ENCODE results near the gene ADAMTS20. TPM values are rescaled to one million over a fixed set of nuclear protein-coding genes. Genes with fewer than 3 reads are reported as not detected.

Gene ADAMTS20
- total and polyA plus RNA-seq, 2 experiments from 2014 or later: not detected

DNA sequence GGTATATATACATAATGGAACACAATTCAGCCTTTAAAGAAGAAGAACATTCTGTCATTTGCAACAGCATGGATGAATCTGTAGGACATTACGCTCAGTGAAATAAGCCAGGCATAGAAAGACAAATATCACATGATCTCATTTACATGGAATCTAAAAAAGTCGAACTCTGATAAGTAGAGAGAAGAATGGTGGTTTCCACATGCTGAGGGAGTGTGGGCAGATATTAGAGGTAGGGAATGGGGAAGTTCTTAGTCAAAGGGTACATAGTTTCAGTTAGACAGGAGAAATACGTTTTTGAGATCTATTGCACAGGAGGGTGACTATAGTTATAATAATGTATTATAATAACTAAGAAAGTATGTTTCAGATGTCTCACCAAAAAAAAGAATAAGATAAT is 71.4 kb downstream of the ADAMTS20 start:
- no peak overlapping the region for H3K27ac ChIP-seq
- H3K4me1 ChIP-seq (ENCODE audit: insufficient read depth): no peaks in the 10 kb centered on the region
- H3K9ac ChIP-seq: no peak overlapping the region
- no peaks in the 10 kb centered on the region for H3K36me3 ChIP-seq (ENCODE audit: low read depth)
- TF ChIP-seq EZH2phosphoT487 (IDR thresholded peaks at IDR 0.05; ENCODE audit: insufficient read depth, low read depth): no peak
- no peak for TF ChIP-seq EZH2 (IDR thresholded peaks at IDR 0.05; ENCODE audit: insufficient read depth, poor library complexity, severe bottlenecking)
- H4K20me1 ChIP-seq (ENCODE audit: insufficient read depth): no peaks in the 10 kb centered on the region
- H3K4me3 ChIP-seq: no peak overlapping the region
- no peak overlapping the region for H3K4me2 ChIP-seq (ENCODE audit: unreplicated experiment)
- no peaks in the 10 kb centered on the region for H3F3A ChIP-seq (ENCODE audit: insufficient read depth)
- DNase-seq: no peak
- H3K27me3 ChIP-seq (replicated peaks; ENCODE audit: insufficient read depth): no peaks in the 10 kb centered on the region
- WGBS, 2 experiments (ENCODE audit: low coverage in 1 of 2, low lambda C conversion rate in 2 of 2, missing lambda C conversion rate in 2 of 2): 22 to 31% methylated on average over 3 of the region's 3 CpGs
- H3K9me2 ChIP-seq (ENCODE audit: insufficient read depth): no peaks in the 10 kb centered on the region
- in situ Hi-C loops (cut with MboI): no loop called here
- no peak overlapping the region for H2AFZ ChIP-seq
- H3K79me2 ChIP-seq (ENCODE audit: insufficient read depth): no peaks in the 10 kb centered on the region
- no peaks in the 10 kb centered on the region for H3K9me3 ChIP-seq (ENCODE audit: low read depth)

DNA sequence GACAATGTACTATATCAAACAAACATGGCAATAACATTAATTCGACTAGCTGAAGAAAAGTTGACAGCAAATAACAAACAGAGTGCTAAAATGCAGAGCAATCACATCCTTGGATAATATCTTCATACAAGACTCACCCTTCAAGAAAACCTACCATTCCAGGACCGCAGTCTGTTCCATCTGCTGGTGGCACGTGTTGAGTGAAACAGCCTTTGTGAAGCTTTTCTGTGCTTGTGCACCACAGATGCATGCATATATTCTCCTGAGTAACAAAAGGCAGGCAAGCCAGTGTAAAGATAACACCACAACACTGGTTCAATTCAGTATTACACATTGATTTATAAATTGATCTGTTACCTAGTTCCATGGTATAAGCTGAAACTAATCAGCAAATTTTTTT is 89.3 kb downstream of the ADAMTS20 start:
- in situ Hi-C loops (cut with MboI): loop anchor here (25.0 kb wide), 1 partner anchor 425 kb away; no protein-coding TSS in a partner anchor
- Histone ChIP-seq H3K27me3 (replicated peaks; ENCODE audit: insufficient read depth) (peaks cover 9% of the 10 kb centered on the region), H3K36me3 (ENCODE audit: low read depth) (no peaks in the 10 kb centered on the region), H3K27ac (no peak overlapping the region), H3K4me1 (ENCODE audit: insufficient read depth) (no peaks in the 10 kb centered on the region), H3K4me3 (no peak overlapping the region), H3K4me2 (ENCODE audit: unreplicated experiment) (no peak overlapping the region), H3K9me3 (ENCODE audit: low read depth) (no peaks in the 10 kb centered on the region), H3K9ac (no peak overlapping the region), H2AFZ (no peak overlapping the region), H3K9me2 (ENCODE audit: insufficient read depth) (no peaks in the 10 kb centered on the region), H4K20me1 (ENCODE audit: insufficient read depth) (no peaks in the 10 kb centered on the region), H3F3A (ENCODE audit: insufficient read depth) (no peaks in the 10 kb centered on the region), H3K79me2 (ENCODE audit: insufficient read depth) (no peaks in the 10 kb centered on the region)
- no peak for DNase-seq
- TF ChIP-seq EZH2phosphoT487 (IDR thresholded peaks at IDR 0.05; ENCODE audit: insufficient read depth, low read depth) (no peak), EZH2 (IDR thresholded peaks at IDR 0.05; ENCODE audit: insufficient read depth, poor library complexity, severe bottlenecking) (no peak)
- WGBS, 2 experiments (ENCODE audit: low coverage in 1 of 2, low lambda C conversion rate in 2 of 2, missing lambda C conversion rate in 2 of 2): 22 to 27% methylated on average over 3 of the region's 3 CpGs

DNA sequence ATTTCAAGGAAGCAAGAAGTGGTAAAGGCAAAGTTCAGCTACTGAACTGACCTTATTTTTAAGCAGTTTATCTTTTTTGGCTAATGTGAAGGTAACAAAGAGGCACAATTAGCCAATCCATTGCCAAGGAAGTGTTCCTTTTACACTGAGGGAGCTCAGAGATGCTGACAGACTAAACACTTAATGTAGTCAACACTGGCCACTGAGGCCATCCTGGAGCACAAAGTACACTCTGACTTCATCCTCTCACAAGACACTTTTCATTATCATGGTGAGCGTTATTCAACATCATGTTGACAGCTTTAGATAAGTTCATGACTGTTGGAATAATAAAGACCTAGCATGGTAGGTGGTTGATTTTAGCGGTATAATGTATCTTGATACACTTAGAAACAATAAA is 89.9 kb downstream of the ADAMTS20 start:
- in situ Hi-C loops (cut with MboI): loop anchor here (25.0 kb wide), 1 partner anchor 425 kb away; no protein-coding TSS in a partner anchor
- H3K9me2 ChIP-seq (ENCODE audit: insufficient read depth): no peaks in the 10 kb centered on the region
- H3F3A ChIP-seq (ENCODE audit: insufficient read depth): no peaks in the 10 kb centered on the region
- no peaks in the 10 kb centered on the region for H3K36me3 ChIP-seq (ENCODE audit: low read depth)
- no peak overlapping the region for H3K27ac ChIP-seq
- H3K9me3 ChIP-seq (ENCODE audit: low read depth): no peaks in the 10 kb centered on the region
- H3K79me2 ChIP-seq (ENCODE audit: insufficient read depth): no peaks in the 10 kb centered on the region
- H4K20me1 ChIP-seq (ENCODE audit: insufficient read depth): no peaks in the 10 kb centered on the region
- DNase-seq: no peak
- no peak overlapping the region for H3K9ac ChIP-seq
- H3K27me3 ChIP-seq (replicated peaks; ENCODE audit: insufficient read depth): peaks cover 9% of the 10 kb centered on the region
- H2AFZ ChIP-seq: no peak overlapping the region
- no peaks in the 10 kb centered on the region for H3K4me1 ChIP-seq (ENCODE audit: insufficient read depth)
- H3K4me3 ChIP-seq: no peak overlapping the region
- 64 to 65% methylated on average over 2 of the region's 2 CpGs for WGBS, 2 experiments (ENCODE audit: low coverage in 1 of 2, low lambda C conversion rate in 2 of 2, missing lambda C conversion rate in 2 of 2)
- no peak for TF ChIP-seq EZH2phosphoT487 (IDR thresholded peaks at IDR 0.05; ENCODE audit: insufficient read depth, low read depth)
- TF ChIP-seq EZH2 (IDR thresholded peaks at IDR 0.05; ENCODE audit: insufficient read depth, poor library complexity, severe bottlenecking): no peak
- no peak overlapping the region for H3K4me2 ChIP-seq (ENCODE audit: unreplicated experiment)

DNA sequence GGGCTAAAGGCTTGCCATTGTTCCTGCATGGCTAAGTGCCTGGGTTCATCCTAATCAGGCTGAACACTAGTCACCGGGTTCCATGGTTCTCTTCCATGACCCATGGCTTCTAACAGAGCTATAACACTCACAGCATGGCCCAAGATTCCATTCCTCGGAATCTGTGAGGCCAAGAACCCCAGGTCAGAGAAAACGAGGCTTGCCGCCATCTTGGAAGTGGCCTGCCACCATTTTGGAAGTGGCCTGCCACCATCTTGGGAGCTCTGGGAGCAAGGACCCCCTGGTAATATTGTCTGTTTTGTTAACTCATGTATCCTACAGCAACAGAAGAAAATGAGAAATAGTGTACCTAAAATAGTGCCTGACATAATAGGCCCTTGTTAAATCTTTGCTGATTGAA is 92.7 kb downstream of the ADAMTS20 start:
- H3K36me3 ChIP-seq (ENCODE audit: low read depth): no peaks in the 10 kb centered on the region
- H3K4me3 ChIP-seq: no peak overlapping the region
- no peak overlapping the region for H3K4me2 ChIP-seq (ENCODE audit: unreplicated experiment)
- H3K9me3 ChIP-seq (ENCODE audit: low read depth): no peaks in the 10 kb centered on the region
- DNase-seq: no peak
- 30 to 39% methylated on average over 4 of the region's 4 CpGs for WGBS, 2 experiments (ENCODE audit: low coverage in 1 of 2, low lambda C conversion rate in 2 of 2, missing lambda C conversion rate in 2 of 2)
- H3K27me3 ChIP-seq (replicated peaks; ENCODE audit: insufficient read depth): peaks cover 9% of the 10 kb centered on the region
- no peak overlapping the region for H2AFZ ChIP-seq
- H3K9ac ChIP-seq: no peak overlapping the region
- H3K4me1 ChIP-seq (ENCODE audit: insufficient read depth): no peaks in the 10 kb centered on the region
- in situ Hi-C loops (cut with MboI): loop anchor here (25.0 kb wide), 1 partner anchor 428 kb away; no protein-coding TSS in a partner anchor
- H3K9me2 ChIP-seq (ENCODE audit: insufficient read depth): no peaks in the 10 kb centered on the region
- H3K27ac ChIP-seq: no peak overlapping the region
- H3F3A ChIP-seq (ENCODE audit: insufficient read depth): no peaks in the 10 kb centered on the region
- no peaks in the 10 kb centered on the region for H3K79me2 ChIP-seq (ENCODE audit: insufficient read depth)
- no peaks in the 10 kb centered on the region for H4K20me1 ChIP-seq (ENCODE audit: insufficient read depth)
- TF ChIP-seq EZH2phosphoT487 (IDR thresholded peaks at IDR 0.05; ENCODE audit: insufficient read depth, low read depth) (no peak), EZH2 (IDR thresholded peaks at IDR 0.05; ENCODE audit: insufficient read depth, poor library complexity, severe bottlenecking) (no peak)

DNA sequence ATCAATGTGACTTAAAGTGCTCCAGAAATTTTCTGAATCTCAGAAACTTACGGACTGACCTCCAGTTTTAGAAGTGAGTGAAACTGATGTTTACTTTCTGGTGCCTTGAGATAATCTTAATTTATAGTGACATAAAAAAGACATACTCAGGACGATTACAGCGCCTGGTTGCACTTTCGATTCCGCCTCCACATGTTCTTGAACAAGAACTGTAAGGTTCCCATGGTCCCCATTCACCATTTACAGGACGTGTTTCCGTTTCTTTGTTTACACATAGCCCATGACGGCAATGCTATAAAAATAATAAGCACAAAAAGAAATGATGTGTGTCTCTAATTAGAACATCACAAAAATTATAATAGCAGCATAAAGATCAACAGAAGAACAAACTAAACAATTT is 98.2 kb downstream of the ADAMTS20 start:
- in situ Hi-C loops (cut with MboI): loop anchor here (25.0 kb wide), 1 partner anchor 434 kb away; no protein-coding TSS in a partner anchor
- no peak overlapping the region for H3K27ac ChIP-seq
- DNase-seq: peak; percentile 3
- H3K9me3 ChIP-seq (ENCODE audit: low read depth): no peaks in the 10 kb centered on the region
- no peaks in the 10 kb centered on the region for H4K20me1 ChIP-seq (ENCODE audit: insufficient read depth)
- H3K79me2 ChIP-seq (ENCODE audit: insufficient read depth): no peaks in the 10 kb centered on the region
- H3K9me2 ChIP-seq (ENCODE audit: insufficient read depth): no peaks in the 10 kb centered on the region
- no peak overlapping the region for H3K4me2 ChIP-seq (ENCODE audit: unreplicated experiment)
- H3F3A ChIP-seq (ENCODE audit: insufficient read depth): no peaks in the 10 kb centered on the region
- H3K9ac ChIP-seq: no peak overlapping the region
- H3K4me1 ChIP-seq (ENCODE audit: insufficient read depth): no peaks in the 10 kb centered on the region
- no peaks in the 10 kb centered on the region for H3K36me3 ChIP-seq (ENCODE audit: low read depth)
- H3K27me3 ChIP-seq (replicated peaks; ENCODE audit: insufficient read depth): no peaks in the 10 kb centered on the region
- no peak for TF ChIP-seq EZH2phosphoT487 (IDR thresholded peaks at IDR 0.05; ENCODE audit: insufficient read depth, low read depth)
- TF ChIP-seq EZH2 (IDR thresholded peaks at IDR 0.05; ENCODE audit: insufficient read depth, poor library complexity, severe bottlenecking): no peak
- 54 to 60% methylated on average over 8 of the region's 8 CpGs for WGBS, 2 experiments (ENCODE audit: low coverage in 1 of 2, low lambda C conversion rate in 2 of 2, missing lambda C conversion rate in 2 of 2)
- H2AFZ ChIP-seq: no peak overlapping the region
- H3K4me3 ChIP-seq: no peak overlapping the region

Data from GM23248 (cell line).